ENCODE measurements around the gene OGDH. TPM values are rescaled to one million over a fixed set of nuclear protein-coding genes. Genes with fewer than 3 reads are reported as not detected.

OGDH gene
- total and polyA plus RNA-seq, 9 donors = 24.4 to 84.6 (median 57.7) TPM

DNA sequence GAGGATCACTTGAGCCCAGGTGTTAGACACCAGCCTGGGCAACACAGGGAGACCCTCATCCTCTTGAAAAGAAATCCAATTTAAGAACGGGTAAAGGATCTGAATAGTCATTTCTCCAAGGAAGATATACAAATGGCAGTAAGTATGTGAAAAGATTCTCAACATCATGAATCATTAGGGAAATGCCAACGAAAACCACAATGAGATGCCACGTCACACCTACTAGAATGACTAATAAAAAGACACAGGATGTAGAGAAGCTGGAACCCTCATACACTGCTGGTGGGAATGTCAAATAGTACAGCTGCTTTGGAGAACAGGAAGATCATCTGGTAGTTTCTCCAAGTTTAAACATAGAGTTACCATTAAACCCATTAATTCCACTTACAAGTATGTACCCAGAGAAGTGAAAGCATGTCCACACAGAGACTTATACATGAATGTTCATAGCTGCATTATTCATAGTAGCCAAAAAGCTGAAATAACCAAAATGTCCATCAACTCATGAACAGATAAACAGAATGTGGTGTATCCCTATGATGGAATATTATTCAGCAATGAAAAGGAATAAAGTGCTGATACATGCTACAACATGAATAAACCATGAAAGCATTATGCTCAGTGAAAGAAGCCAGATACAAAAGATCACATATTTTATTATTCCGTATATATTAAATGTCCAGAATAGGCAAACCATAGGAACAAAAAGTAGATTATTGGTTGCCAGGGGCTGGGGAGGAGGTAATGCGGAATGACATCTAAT lies 129.2 kb downstream of the OGDH start:
- Histone ChIP-seq H3K9me3 (no peaks in the 10 kb centered on the region), H3K36me3 (no peaks in the 10 kb centered on the region), H3K27ac (no peak overlapping the region), H3K4me1 (ENCODE audit: insufficient read depth) (no peaks in the 10 kb centered on the region), H3K4me3 (no peak overlapping the region), H3K27me3 (no peaks in the 10 kb centered on the region)
- intact Hi-C loops (cut with DNase I) = no loop called here
- DNase-seq = no peak
- TF ChIP-seq EP300 (IDR thresholded peaks at IDR 0.05) (no peak), POLR2A (IDR thresholded peaks at IDR 0.05) (no peak)
- TF ChIP-seq, protein P1, sequence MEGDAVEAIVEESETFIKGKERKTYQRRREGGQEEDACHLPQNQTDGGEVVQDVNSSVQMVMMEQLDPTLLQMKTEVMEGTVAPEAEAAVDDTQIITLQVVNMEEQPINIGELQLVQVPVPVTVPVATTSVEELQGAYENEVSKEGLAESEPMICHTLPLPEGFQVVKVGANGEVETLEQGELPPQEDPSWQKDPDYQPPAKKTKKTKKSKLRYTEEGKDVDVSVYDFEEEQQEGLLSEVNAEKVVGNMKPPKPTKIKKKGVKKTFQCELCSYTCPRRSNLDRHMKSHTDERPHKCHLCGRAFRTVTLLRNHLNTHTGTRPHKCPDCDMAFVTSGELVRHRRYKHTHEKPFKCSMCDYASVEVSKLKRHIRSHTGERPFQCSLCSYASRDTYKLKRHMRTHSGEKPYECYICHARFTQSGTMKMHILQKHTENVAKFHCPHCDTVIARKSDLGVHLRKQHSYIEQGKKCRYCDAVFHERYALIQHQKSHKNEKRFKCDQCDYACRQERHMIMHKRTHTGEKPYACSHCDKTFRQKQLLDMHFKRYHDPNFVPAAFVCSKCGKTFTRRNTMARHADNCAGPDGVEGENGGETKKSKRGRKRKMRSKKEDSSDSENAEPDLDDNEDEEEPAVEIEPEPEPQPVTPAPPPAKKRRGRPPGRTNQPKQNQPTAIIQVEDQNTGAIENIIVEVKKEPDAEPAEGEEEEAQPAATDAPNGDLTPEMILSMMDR (IDR thresholded peaks at IDR 0.05) = no peak
- WGBS, 3 donors = 76 to 83% (median 79%) methylated on average over 5 of the region's 5 CpGs

DNA sequence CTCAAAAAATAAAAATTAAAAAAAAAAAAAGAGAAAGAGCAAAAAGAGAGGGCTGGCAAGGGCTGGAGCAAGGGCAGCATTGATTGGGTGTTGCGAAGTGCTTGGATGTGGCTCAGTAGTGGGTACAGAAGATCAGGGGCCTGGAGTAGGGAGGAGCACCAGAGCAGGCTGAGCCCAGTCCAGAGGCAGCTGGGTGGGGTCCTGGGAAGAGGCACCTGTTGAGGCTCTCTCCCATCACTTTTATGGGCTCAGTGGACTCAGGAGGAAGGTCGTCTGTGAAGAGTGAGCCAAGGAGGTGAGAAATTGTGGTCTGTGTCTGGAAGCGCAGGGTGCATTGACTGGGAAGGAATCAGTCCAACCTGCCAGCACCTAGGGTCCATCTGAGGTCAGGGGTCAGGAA lies 130.5 kb downstream of the OGDH start:
- no peak for DNase-seq
- Histone ChIP-seq H3K27me3 (no peaks in the 10 kb centered on the region), H3K4me1 (ENCODE audit: insufficient read depth) (no peaks in the 10 kb centered on the region), H3K4me3 (no peak overlapping the region), H3K9me3 (no peaks in the 10 kb centered on the region), H3K27ac (no peak overlapping the region), H3K36me3 (no peaks in the 10 kb centered on the region)
- no peak for TF ChIP-seq EP300 (IDR thresholded peaks at IDR 0.05)
- no peak for TF ChIP-seq POLR2A (IDR thresholded peaks at IDR 0.05)
- TF ChIP-seq, protein P1 (IDR thresholded peaks at IDR 0.05) = no peak
- WGBS, 3 donors = 77 to 88% (median 84%) methylated on average over 3 of the region's 3 CpGs
- intact Hi-C loops (cut with DNase I) = no loop called here

DNA sequence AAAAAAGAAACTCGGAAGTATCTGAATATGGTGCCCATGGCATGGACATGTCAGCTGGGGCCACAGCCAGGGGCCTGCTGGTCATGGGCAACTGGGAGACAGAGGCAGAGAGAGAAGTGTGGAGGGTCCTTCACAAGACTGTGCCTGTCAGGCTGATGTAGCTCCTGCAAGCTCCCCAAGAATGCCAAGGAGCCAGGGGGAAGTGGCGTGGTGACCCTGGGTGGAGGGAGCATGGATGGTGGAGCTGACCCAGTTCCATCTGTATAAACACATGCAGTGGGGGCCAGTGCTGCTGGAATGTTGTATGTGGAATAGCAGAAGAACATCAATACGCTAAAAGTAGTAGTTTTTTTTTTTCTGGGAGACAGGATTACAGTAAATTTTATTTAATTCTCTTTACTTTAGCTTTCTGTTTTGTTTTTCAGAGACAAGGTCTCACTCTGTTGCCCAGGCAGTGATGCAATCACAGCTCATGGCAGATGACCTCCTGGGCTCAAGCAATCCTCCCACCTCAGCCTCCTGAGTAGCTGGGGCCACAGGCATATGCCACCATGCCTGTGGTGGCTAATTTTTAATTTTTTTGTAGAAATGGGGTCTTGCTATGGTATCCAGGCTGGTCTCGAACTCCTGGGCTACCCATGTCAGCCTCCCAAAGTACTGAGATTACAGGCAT lies 131.8 kb downstream of the OGDH start:
- H3K36me3 ChIP-seq = no peaks in the 10 kb centered on the region
- no peak overlapping the region for H3K4me3 ChIP-seq
- no peaks in the 10 kb centered on the region for H3K4me1 ChIP-seq (ENCODE audit: insufficient read depth)
- no peak for TF ChIP-seq EP300 (IDR thresholded peaks at IDR 0.05)
- TF ChIP-seq, protein P1 (IDR thresholded peaks at IDR 0.05) = no peak
- no peak for TF ChIP-seq POLR2A (IDR thresholded peaks at IDR 0.05)
- no peak overlapping the region for H3K27ac ChIP-seq
- WGBS, 3 donors = 74 to 78% (median 75%) methylated on average over 4 of the region's 4 CpGs
- intact Hi-C loops (cut with DNase I) = no loop called here
- H3K9me3 ChIP-seq = no peaks in the 10 kb centered on the region
- DNase-seq = no peak
- no peaks in the 10 kb centered on the region for H3K27me3 ChIP-seq

DNA sequence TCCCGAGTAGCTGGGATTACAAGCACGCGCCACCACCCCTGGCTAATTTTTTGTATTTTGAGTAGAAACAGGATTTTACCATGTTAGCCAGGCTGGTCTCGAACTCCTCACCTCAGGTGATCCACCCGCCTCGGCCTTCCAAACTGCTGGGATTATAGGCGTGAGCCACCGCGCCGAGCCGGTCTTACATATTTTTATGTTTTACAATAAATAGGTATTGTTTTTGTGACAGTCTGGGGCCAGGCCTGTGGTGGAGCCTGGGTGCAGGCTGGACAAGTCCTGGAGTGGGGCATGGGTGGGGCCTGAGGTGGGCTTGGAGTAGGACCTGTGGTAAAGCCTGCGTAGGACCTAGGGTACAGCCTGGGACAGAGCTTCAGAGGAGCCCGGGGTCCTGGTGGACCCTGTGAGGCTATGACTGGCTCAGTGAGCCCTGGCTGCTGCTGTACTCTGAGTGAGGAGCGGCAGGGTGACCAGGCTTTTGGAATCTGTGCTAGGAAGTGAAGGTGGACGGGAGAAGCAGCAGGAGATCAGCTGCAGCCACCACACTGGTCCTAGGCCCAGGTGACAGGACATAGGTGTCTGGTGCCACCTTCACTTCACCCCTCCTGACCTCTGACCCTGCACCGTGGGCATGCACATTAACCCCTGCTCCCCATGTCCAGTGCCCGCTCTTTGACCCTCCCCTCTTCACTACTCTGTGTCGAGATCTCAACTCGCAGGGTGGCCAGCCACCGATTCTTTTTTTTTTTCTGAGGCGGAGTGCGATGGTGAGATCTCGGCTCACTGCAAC lies 132.6 kb downstream of the OGDH start:
- Histone ChIP-seq H3K9me3 (no peaks in the 10 kb centered on the region), H3K36me3 (no peaks in the 10 kb centered on the region), H3K27ac (no peak overlapping the region), H3K27me3 (no peaks in the 10 kb centered on the region), H3K4me1 (ENCODE audit: insufficient read depth) (no peaks in the 10 kb centered on the region), H3K4me3 (no peak overlapping the region)
- 91 to 93% (median 92%) methylated on average over 23 of the region's 23 CpGs for WGBS, 3 donors
- DNase-seq = no peak
- TF ChIP-seq POLR2A (IDR thresholded peaks at IDR 0.05) (no peak), EP300 (IDR thresholded peaks at IDR 0.05) (no peak)
- TF ChIP-seq, protein P1 (IDR thresholded peaks at IDR 0.05) = no peak
- intact Hi-C loops (cut with DNase I) = loop anchor here in 1 of 4 donors (1.0 kb wide), 1 partner anchor 21 kb away; no protein-coding TSS in a partner anchor

Data from ovary (tissue), 9 donors.